Measurements from ENCODE around the gene GLUD2.

GRCh38 chrX:121030083-121030482 is 17.3 kb upstream of the GLUD2 start:
- TF ChIP-seq POLR2A (IDR thresholded peaks at IDR 0.05) = no peak
- TF ChIP-seq CTCF (IDR thresholded peaks at IDR 0.05) = no peak
